Kidney (tissue), 14 donors: ENCODE data around the gene IFNK. TPM values are rescaled to one million over a fixed set of nuclear protein-coding genes. Genes with fewer than 3 reads are reported as not detected.

Experiments used
- DNase-seq, 5 donors: peaks; one replicate each; pipeline ENCODE4 v3.0.0-alpha.2; 2013 to 2020
- FAIRE-seq: peaks from 2 replicates; lab custom pipeline; 2012; peaks lifted over from hg19 to GRCh38; lab: Jason Lieb, UNC
- H3K27ac ChIP-seq, 2 donors: one replicate each; pipeline ENCODE4 v1.7.0; 2013; ENCODE audit warnings: low read depth in 2 of 2, low read length in 2 of 2, inconsistent platforms in 1 of 2
- H3K27me3 ChIP-seq: one replicate; pipeline ENCODE4 v1.7.1; 2013; ENCODE audit warnings: low read length, inconsistent platforms; ENCODE audit not compliant: control insufficient read depth, insufficient read depth
- H3K36me3 ChIP-seq, 3 donors: one replicate each; pipeline versions ENCODE4 v1.7.0 to v1.7.1; 2013; ENCODE audit warnings: low read length in 3 of 3, control low read depth in 1 of 3, inconsistent platforms in 1 of 3; ENCODE audit not compliant: insufficient read depth in 3 of 3, control insufficient read depth in 2 of 3
- H3K4me1 ChIP-seq, 3 donors: one replicate each; pipeline versions ENCODE4 v1.7.0 to v1.7.1; 2013; ENCODE audit warnings: low read length in 3 of 3, inconsistent platforms in 1 of 3, low read depth in 1 of 3; ENCODE audit not compliant: control insufficient read depth in 2 of 3, insufficient read depth in 2 of 3
- H3K4me3 ChIP-seq, 3 donors: one replicate each; pipeline versions ENCODE4 v1.7.0 to v1.8.1; 2013; ENCODE audit warnings: low read length in 3 of 3, control low read depth in 1 of 3, inconsistent platforms in 1 of 3
- H3K9ac ChIP-seq, 3 donors: one replicate each; pipeline versions ENCODE4 v1.7.0 to v1.7.1; 2013; ENCODE audit warnings: low read length in 3 of 3, control low read depth in 1 of 3, inconsistent platforms in 1 of 3
- H3K9me3 ChIP-seq, 3 donors: one replicate each; pipeline versions ENCODE4 v1.7.0 to v1.7.1; 2013; ENCODE audit warnings: low read length in 3 of 3, control low read depth in 1 of 3, inconsistent platforms in 1 of 3; ENCODE audit not compliant: control insufficient read depth in 2 of 3, insufficient read depth in 1 of 3
- CTCF ChIP-seq: IDR thresholded peaks from 3 replicates; pipeline ENCODE4 v1.5.1; 2012; ENCODE audit warnings: mild to moderate bottlenecking, moderate library complexity, borderline replicate concordance; ENCODE audit not compliant: insufficient read depth; ENCODE audit errors: extremely low read depth
- intact Hi-C: fragments of 100-400 bp; cut with DNase I; formaldehyde crosslinking; loops from one replicate; pipeline ENCODE4 v1.11.1; 2022
- polyA plus RNA-seq: library from polyadenylated mRNA; stranded (reverse); fragments of 350-450 nt; fragmentation: Illumina TruSeq; extraction: RNeasy Lipid Tissue Mini Kit (QIAGEN cat#74804); gene quantifications from one replicate; pipeline ENCODE4 v1.2.3, GENCODE V29; 2014; ENCODE audit warnings: low read depth, low replicate concordance; ENCODE audit not compliant: insufficient read depth
- total RNA-seq: library from RNA; stranded (reverse); fragmentation: NEBNext Ultra II Directional; extraction: Animal tissue kit (Norgen Biotek cat#: 25700); gene quantifications from one replicate; pipeline ENCODE4 v1.2.1, GENCODE V29; 2021
- donor health status: control.
- donor health status: control.
- donor health status: control.
- donor health status: control.
- donor health status: control.
- donor health status: DM: yes; HTN: yes; CAD: no.
- donor health status: Normal renal cell carcinoma (clear cell type).

The IFNK gene
- total and polyA plus RNA-seq, 2 donors from 2014 or later = not detected

DNA sequence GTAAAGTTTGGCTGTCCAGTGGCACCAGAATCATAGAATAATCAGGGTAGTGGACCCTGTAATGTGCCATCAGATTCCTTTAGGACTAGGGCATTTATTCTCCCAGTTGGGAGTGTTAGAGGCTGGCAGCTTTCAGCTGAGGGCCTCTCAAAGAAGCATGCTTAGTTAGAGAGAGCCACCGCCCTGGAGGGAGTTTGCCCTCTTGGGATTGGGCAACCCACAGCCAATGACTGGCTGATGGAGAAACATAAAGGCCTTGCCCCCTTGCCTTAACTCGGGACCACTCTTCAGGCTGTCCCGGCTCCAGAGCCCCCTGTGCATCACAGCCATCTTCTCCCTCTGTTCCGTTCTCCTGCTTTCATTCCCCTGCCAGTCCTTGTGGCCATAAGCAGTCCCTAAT lies 20.5 kb upstream of the IFNK start:
- Histone ChIP-seq H3K4me1 (no peaks in the 10 kb centered on the region), H3K27ac (no peak overlapping the region), H3K36me3 (no peaks in the 10 kb centered on the region), H3K27me3 (no peaks in the 10 kb centered on the region), H3K9me3 (peaks cover 0 to 5% (median 0%) of the 10 kb centered on the region in 3 donors), H3K4me3 (no peak overlapping the region), H3K9ac (no peak overlapping the region)
- intact Hi-C loops = no loop called here
- TF ChIP-seq CTCF = no peak
- no peak for DNase-seq
- no peak for FAIRE-seq

DNA sequence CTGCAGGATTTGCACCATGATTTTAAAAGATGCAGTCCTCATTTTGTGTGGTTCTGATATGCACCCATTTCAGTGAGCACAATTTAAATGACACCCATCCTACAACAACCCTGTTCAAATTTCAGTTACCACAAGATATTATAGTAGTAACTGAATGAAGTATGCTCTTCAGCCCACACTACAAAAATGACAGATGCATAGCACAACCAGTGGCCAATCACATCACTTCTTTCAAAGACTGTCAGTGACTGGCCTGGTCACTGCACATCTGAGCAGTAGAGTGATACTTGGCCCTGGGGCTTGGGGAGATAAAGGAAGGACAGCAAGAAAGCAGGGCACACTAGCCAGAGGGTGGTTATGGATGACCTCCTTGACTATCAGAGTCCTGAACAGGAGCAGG lies 19.8 kb upstream of the IFNK start:
- Histone ChIP-seq H3K4me1 (no peaks in the 10 kb centered on the region), H3K4me3 (no peak overlapping the region), H3K27ac (no peak overlapping the region), H3K36me3 (no peaks in the 10 kb centered on the region), H3K9ac (no peak overlapping the region), H3K27me3 (no peaks in the 10 kb centered on the region), H3K9me3 (peaks cover 0 to 5% (median 0%) of the 10 kb centered on the region in 3 donors)
- no peak for DNase-seq
- TF ChIP-seq CTCF = no peak
- intact Hi-C loops = no loop called here
- no peak for FAIRE-seq

GRCh38 chr9:27505744-27506161 lies 18.3 kb upstream of the IFNK start:
- FAIRE-seq = no peak
- intact Hi-C loops = no loop called here

More at GRCh38 chr9:27505744-27506161, 18.3 kb upstream of the IFNK start:
- no peak overlapping the region for H3K4me3 ChIP-seq
- H3K27ac ChIP-seq = no peak overlapping the region
- no peaks in the 10 kb centered on the region for H3K4me1 ChIP-seq
- H3K27me3 ChIP-seq = no peaks in the 10 kb centered on the region
- peaks cover 0 to 5% (median 0%) of the 10 kb centered on the region in 3 donors for H3K9me3 ChIP-seq
- H3K36me3 ChIP-seq = no peaks in the 10 kb centered on the region
- no peak for DNase-seq
- no peak for TF ChIP-seq CTCF
- H3K9ac ChIP-seq = no peak overlapping the region
